Glomerular visceral epithelial cell (primary cell): ENCODE measurements around the gene KCNIP2.
A peak's percentile ranks its signal among the peaks of the same experiment; 100 is the strongest.
"Not testable (repeated sequence)": the region's sequence is repeated elsewhere in the genome, so short reads cannot be mapped to it uniquely, and the experiment has no call there.

Source experiments
- DNase-seq: peaks from one replicate; pipeline ENCODE4 v3.0.0-alpha.2; 2016; ENCODE audit errors: extremely low spot score

KCNIP2 gene

GRCh38 chr10:101828766-101829551 is 14.6 kb downstream of the KCNIP2 start:
- no peak for DNase-seq

- no peak for DNase-seq
Measured at GRCh38 chr10:101827919-101828600, 15.5 kb downstream of the KCNIP2 start.

DNA sequence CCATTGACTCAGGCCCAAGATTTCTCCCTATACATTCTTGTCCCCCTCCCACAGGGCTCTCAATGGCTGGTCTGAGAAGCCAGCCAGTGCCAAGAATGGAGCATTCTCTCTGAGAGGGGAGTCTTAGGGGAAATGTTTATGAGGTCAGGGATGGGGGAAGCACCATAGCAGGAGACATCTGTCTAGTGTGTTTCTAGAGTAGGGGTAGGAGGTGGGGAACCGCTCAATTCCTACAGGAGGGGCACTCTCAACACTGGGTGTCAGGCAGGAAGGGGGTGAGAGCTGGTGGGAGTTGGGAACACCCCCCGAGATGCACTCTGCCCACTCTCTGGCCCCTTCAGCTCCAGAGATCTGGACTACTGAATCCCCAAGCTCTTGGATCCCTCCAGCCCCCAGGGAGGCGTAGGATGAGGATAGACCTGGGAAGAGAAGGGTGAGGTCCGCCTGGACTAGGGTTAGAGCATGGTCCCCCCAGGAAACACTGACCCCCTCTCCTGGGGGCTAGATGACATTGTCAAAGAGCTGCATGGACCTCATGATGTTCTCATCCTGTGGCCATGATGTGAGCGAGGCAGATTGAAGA is 16.7 kb downstream of the KCNIP2 start:
- no peak for DNase-seq

DNA sequence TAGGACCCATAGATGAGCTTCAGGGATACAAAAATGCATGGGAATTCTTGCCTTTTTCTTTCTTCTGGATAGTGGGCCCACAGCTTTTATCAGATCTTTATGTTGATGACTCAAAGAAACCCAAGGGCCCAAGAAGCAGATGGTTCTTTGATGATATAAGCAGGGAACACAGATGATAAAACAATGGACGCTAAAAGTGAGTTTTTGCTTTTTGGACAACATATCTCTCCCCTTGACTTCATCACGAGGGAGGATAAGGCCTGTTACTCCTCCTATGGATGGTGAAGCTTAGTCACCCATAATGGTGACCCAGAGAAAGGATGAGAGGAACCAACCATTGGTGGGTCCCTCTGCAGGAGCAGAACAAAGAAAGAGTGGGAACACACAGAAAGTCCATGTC is 18.9 kb downstream of the KCNIP2 start:
- DNase-seq = no peak

DNA sequence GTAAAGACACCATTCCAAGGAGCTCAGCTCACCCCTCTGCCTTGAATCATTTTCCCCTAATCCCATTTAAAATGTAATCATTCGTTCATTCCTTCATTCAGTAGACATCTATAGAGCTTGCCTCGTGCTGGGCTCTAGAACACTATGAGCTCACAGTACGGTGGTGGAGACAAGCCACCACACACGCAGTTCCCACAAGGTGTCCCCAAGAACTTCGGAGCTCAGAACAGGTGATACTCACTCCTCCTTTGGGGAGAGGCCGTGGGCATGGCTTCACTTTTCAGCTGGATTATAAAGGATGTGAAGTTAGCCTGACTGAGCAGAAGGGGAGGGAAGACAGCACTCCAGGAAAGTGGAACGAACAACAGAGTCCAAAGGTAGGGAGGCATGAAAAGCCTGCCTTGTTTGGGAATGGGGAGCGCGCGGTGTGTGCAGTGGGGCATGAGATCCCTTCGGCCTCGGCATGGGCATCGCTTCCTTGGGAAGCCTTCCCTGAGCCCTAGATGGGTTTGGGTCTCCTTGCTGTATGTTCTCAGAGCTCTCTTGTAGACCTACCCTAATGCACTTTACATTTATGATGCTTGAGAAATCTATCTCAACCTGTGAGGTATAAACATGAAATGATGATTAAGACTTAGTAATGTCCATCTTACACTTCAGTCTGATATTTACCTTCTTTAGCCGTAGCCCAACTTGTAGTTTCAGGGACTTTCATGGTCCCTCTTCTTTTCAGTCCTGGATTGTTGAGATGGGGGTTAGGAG is 24.5 kb downstream of the KCNIP2 start:
- DNase-seq = no peak

- peak; percentile 100 for DNase-seq
Measured at GRCh38 chr10:101818119-101818871, 25.3 kb downstream of the KCNIP2 start, which contains the start of gene OGA. OGA (minus strand) TSS chr10:101818444; CDS start chr10:101818022, 422 bp downstream.

DNA sequence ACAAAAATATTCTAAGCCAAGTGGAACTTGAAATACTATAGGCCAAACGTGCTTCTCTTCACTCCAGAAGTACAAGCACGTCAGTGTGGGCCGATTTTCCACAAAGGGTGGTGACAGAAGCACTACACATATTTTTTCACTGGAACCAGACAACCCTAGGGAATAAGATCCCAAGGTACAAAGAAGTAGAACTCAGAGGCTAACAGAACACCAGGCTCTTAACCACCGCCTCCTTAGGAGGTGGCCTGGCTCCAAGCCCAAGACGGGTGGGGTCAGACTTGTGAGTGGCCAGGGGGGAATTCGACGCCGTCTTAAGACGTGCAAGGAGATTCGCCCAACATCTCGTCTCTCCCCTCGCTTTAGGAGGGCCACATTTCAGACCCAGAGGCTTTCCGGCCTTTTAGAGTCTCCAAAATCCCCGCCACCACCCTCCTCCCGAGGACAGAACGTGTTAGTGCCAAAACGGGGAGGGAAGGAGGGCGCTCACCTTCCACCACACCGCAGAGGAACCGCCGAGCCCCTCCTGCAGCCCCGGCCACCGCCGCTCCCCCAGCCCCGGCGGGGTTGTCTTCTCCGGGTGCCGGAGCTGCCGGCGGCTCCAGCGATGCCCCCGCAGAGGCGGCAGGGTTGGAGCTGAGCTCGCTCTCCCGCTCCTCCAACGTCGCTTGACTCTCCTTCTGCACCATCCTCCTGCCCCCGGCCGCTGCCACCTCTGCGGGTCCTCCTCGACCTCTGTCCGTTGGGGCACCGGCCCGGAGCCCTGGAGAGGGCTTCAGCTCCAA is 26.1 kb downstream of the KCNIP2 start:
- DNase-seq = peak; percentile 94

DNA sequence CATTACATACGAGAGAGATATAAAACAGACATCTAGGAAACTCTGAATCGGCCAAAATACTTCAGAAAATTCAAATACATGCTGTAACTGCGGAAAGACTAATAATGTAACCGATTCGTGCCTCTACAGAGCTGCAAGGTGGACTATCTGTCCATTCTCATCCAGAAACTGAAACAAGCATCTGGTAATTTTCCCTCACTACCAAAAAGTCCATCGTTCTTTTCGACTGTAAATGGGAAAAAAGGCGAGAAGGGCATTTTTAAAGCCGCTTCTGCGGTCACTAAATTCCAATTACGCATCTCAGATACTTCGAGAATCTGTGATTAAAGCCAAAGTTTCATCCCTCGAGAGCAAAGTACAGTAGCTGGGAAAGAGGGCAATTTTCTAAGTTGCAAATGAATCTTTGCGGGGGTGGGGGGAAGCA is 26.7 kb downstream of the KCNIP2 start:
- DNase-seq = no peak

DNA sequence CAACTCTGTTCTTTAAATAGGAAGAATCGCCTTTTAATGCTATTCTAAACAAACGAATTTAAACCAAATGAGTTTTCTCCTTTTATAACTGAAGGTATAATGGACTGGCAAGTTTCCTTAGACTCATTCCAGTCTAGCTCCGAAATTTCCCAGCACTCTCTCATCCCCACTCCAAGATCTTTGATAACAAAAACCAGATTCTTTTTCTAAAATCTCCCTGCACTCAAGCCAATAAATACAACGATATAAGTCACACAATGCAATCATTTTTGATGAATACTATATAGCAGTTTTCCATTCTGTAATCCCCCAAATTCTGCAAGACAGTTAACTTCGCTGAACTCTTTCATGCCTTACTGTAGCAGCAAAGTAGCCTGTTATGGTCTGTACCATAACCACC is 27.2 kb downstream of the KCNIP2 start:
- no peak for DNase-seq

DNA sequence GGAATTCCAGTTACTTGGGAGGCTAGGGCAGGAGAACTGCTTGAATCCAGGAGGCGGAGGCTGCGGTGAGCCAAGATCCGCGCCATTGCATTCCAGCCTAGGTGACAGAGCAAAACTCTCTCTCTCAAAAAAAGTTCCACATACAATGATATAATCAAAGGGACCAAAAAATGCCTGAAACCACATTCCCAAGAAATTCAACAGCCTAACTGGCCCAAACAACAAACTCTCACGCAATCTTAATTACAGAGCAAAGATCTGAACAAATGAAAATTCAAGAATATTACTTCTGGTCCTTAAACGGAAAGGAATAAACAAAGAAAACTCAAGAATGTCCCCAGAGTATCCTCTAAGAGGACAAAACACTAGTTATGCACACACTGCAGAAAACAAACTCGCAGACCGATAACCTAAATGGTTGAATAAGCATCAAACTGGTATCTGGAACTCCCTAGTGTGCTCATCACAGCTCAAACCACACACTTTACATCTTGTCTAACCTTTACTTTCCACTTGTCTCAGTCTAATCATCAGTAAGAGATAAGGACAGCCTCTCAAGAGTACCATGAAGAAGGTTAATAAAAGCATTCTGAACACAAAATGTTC is 29.0 kb downstream of the KCNIP2 start:
- DNase-seq = peak; percentile 25

GRCh38 chr10:101812606-101813005 is 31.0 kb downstream of the KCNIP2 start:
- DNase-seq = no peak

DNA sequence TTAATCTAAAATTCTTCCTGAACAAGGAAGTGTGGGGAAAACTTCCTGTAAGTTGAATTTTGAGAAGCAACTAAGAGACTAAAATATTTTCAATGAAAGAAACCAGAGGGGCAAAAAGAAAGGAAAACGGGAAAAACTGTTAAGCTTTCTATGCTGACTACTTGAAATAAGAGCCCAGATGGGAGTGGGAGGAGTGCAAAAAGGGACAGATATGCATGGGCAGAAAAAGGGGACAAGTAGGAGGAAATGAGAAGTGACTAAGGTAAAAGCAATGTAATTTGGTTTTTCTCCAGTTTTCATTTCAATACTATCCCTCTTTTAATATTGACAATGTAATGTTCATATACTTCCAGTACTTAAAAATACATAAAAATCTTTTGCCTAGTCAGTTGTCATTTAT is 36.4 kb downstream of the KCNIP2 start:
- DNase-seq = no peak

DNA sequence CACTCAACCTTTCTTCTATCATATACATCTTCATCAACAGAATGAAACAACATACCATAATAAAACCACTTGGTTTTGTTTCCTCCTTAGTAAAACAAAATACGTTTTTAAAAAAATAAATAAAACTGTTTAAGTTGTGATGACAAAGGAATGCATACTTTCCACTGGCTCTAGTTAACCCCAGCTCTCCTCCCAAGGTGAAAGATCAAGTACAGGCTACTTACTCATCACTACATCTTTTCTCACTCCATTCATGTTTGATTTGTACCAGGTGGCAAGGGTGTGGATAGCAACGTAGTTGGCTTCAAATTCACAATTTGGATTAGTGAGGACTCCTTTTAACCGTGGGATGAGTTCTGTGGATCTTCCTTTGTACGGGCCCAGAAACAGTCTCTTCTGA is 40.1 kb downstream of the KCNIP2 start:
- DNase-seq = no peak

DNA sequence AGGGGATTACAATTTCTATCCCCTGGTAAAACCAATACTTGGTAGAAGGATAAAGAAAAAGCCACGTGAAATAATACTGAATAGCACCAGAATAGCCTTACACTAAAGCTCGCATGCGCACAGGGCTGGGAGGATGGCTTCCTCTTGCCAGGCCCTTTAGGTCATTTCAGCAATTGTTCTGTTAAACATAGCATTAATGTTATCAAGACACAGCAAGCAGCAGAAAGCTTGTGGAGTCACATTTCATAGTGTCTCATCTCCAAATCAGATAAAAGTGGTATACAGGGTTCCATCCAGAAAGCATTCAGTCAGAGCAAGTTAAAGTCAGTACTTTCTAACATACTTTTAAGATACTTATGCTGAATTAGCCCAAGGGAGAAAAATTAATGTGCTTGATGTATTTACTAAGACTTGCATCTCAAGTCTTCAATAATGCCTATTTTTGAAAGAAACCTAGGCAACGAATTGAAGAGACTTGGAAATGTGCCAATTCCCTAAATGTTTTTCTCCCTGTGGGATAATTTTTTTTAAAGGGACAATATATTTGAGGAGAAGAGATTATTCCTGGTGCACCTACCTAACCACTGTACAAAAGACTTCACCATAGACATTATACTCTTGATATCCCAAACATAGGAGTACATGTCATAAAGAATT is 46.1 kb downstream of the KCNIP2 start:
- DNase-seq = no peak

- DNase-seq = no peak
Measured at GRCh38 chr10:101793526-101793925, 50.1 kb downstream of the KCNIP2 start.

GRCh38 chr10:101789686-101790085 is 53.9 kb downstream of the KCNIP2 start:
- DNase-seq = no peak

- not testable (repeated sequence) for DNase-seq
Measured at GRCh38 chr10:101789231-101789630, 54.4 kb downstream of the KCNIP2 start.

- no peak for DNase-seq
Measured at GRCh38 chr10:101785801-101786200, 57.8 kb downstream of the KCNIP2 start.

- DNase-seq = no peak
Measured at GRCh38 chr10:101784558-101784957, 59.0 kb downstream of the KCNIP2 start.

DNA sequence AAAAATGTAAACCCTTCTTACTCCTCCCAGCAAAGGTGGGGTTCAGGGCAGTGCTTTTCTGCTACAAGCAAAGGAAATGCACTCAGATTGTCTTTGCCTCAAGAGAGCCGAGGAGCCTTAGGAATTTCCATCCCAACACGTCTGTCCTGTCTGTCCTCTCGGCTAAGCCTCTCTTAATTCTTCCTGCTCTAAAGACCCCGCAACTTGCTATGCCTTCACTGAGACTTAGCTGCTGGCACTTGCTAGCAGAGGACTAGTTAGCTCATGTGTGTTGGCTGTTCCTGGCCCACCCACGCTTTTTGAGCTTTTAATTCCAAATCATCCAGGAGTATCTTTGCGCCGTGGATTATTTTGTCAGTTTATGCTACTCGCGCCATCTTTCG is 59.9 kb downstream of the KCNIP2 start:
- DNase-seq = no peak
